GM13977 (cell line): ENCODE measurements around the gene CFAP206.

Experiments used
- DNase-seq: peaks from one replicate; pipeline ENCODE4 v3.0.0; 2012; ENCODE audit warnings: low spot score
- CTCF ChIP-seq: IDR thresholded peaks from 2 replicates; pipeline ENCODE4 v1.5.1; 2012; ENCODE audit warnings: mild to moderate bottlenecking, control low read depth; ENCODE audit not compliant: insufficient read depth; ENCODE audit errors: extremely low read depth, missing control alignments
- in situ Hi-C: fragments of 300-500 bp; cut with MboI; formaldehyde crosslinking; loops from one replicate; pipeline ENCODE4 v1.12.0; 2022; ENCODE audit warnings: low sequenced_read_pairs, low pct_unique_long_range_greater_than_20kb, mixed read lengths, inconsistent platforms; ENCODE audit not compliant: unreplicated experiment

Gene CFAP206

DNA sequence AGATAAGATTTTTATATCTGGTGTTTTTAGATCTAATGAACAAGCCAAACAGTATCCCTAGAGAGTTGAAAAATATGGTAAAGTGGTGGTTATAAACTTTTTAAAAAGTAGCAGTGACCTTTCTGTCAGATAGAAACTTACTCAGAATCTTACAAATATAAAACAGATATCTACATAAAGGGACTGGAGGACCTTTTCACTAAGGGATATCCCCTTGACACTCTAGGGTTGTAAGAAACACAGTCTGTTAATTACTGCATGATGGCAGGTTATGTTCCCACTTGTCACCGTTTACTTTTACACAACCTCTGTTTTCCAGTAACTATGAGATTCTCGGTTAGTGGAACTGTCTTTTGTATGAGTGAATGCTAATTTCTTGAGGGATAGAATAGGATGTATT, 11.5 kb downstream of the CFAP206 start:
- no peak for TF ChIP-seq CTCF
- no peak for DNase-seq
- in situ Hi-C loops = no loop called here

- in situ Hi-C loops = no loop called here
- TF ChIP-seq CTCF = no peak
- no peak for DNase-seq
Observed at GRCh38 chr6:87420360-87420759, 12.6 kb downstream of the CFAP206 start.

DNA sequence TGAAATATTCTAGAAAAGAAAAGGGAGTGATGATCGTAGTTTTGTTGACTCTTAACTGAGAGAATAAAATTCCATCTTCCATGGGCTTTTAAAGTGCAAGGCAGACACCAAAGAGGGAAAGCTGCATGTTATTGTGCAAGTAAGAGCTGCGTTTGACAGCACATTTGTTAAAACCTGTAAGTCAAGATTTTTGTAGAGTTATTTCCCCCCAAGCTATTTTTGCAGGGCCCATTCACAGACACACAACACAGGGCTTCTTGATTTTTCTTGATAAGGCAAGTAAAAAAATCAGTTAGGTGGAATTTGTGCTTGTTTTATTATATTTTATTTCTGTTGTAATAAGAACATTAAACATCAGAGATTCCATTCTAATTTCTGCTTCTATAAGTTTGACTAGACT, 13.8 kb downstream of the CFAP206 start:
- in situ Hi-C loops = no loop called here
- no peak for DNase-seq
- no peak for TF ChIP-seq CTCF

DNA sequence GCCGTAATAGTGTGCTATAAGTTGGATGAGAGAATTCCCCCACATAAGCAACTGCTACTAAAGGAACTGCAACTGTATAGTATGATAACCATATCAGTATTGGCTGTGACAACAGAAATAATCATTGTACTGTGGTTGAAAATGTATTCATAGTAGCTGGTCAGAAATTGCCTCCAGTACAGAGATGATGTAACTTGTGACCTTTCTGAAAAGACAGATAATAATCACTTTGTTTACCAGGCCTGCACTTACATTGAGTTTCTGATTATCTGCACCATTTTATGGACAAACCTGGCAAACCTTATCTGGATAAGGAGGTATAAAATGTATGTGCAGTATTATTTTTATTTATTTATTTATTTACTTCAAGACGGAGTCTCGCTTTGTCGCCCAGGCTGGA, 19.0 kb downstream of the CFAP206 start:
- in situ Hi-C loops = no loop called here
- DNase-seq = no peak
- TF ChIP-seq CTCF = no peak

DNA sequence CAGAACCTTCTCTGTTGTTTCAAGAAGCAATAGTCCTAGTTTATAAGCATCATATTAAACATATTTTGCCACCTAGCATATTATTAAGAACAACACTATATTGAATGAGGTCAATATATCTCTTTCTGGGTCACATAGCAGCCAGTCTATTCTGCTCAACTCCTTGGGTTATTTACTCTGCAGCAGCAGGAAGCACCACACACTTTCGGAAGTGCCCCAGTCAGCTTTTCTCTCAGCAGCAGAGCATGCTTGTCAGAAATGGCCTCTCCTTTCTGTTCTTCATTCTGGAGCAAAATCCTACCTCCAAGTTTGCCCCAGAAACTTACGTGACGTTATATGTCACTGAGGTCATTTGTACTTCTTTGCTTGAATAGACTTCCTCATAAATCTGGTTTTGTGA, 22.7 kb downstream of the CFAP206 start:
- in situ Hi-C loops = no loop called here
- no peak for DNase-seq
- TF ChIP-seq CTCF = no peak

- TF ChIP-seq CTCF = no peak
- DNase-seq = no peak
- in situ Hi-C loops = no loop called here
Observed at GRCh38 chr6:87431263-87431662, 23.5 kb downstream of the CFAP206 start.

GRCh38 chr6:87436435-87436834, 28.7 kb downstream of the CFAP206 start:
- peak; percentile 39 for DNase-seq
- TF ChIP-seq CTCF = no peak
- in situ Hi-C loops = no loop called here
